Chondrocyte (in vitro differentiated cells): ENCODE data around the gene KCNIP2. TPM values are rescaled to one million over a fixed set of nuclear protein-coding genes. Genes with fewer than 3 reads are reported as not detected.
"Not testable (repeated sequence)": the region's sequence is repeated elsewhere in the genome, so short reads cannot be mapped to it uniquely, and the experiment has no call there.

Experiments
- DNase-seq: peaks from one replicate; pipeline ENCODE4 v3.0.0; 2021; ENCODE audit warnings: mixed read lengths, low spot score
- H3K27ac Mint-ChIP-seq: one replicate; pipeline ENCODE4 v1.8.0; 2021; ENCODE audit warnings: mild to moderate bottlenecking, moderate library complexity, mixed read lengths; ENCODE audit not compliant: unreplicated experiment
- H3K27me3 Mint-ChIP-seq: 2 replicates; pipeline ENCODE4 v1.8.0; 2021; ENCODE audit warnings: low read depth, mixed read lengths
- H3K36me3 Mint-ChIP-seq: 2 replicates; pipeline ENCODE4 v1.8.0; 2021; ENCODE audit warnings: low read depth, mixed read lengths
- H3K4me1 Mint-ChIP-seq: 2 replicates; pipeline ENCODE4 v1.8.0; 2021; ENCODE audit warnings: low read depth, mild to moderate bottlenecking, mixed read lengths
- H3K4me3 Mint-ChIP-seq: one replicate; pipeline ENCODE4 v1.8.0; 2021; ENCODE audit warnings: mild to moderate bottlenecking, moderate library complexity, mixed read lengths; ENCODE audit not compliant: unreplicated experiment
- H3K9me3 Mint-ChIP-seq: 2 replicates; pipeline ENCODE4 v1.8.0; 2021; ENCODE audit warnings: low read depth, mixed read lengths
- total RNA-seq: library from RNA; stranded (reverse); gene quantifications from 3 replicates; pipeline ENCODE4 v1.2.1, GENCODE V29; 2021
- TF ChIP-seq, protein P1 (sequence below): fragments of 200-600 bp; sonication (generic); IDR thresholded peaks from 2 replicates; pipeline ENCODE4 v1.5.0; 2021; ENCODE audit warnings: antibody characterized with exemption, mild to moderate bottlenecking, moderate library complexity

Gene KCNIP2
- total RNA-seq, 1 donor from 2014 or later = 1.9 TPM

DNA sequence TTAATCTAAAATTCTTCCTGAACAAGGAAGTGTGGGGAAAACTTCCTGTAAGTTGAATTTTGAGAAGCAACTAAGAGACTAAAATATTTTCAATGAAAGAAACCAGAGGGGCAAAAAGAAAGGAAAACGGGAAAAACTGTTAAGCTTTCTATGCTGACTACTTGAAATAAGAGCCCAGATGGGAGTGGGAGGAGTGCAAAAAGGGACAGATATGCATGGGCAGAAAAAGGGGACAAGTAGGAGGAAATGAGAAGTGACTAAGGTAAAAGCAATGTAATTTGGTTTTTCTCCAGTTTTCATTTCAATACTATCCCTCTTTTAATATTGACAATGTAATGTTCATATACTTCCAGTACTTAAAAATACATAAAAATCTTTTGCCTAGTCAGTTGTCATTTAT, 36.4 kb downstream of the KCNIP2 start:
- no peaks in the 10 kb centered on the region for H3K9me3 Mint-ChIP-seq
- TF ChIP-seq, protein P1, sequence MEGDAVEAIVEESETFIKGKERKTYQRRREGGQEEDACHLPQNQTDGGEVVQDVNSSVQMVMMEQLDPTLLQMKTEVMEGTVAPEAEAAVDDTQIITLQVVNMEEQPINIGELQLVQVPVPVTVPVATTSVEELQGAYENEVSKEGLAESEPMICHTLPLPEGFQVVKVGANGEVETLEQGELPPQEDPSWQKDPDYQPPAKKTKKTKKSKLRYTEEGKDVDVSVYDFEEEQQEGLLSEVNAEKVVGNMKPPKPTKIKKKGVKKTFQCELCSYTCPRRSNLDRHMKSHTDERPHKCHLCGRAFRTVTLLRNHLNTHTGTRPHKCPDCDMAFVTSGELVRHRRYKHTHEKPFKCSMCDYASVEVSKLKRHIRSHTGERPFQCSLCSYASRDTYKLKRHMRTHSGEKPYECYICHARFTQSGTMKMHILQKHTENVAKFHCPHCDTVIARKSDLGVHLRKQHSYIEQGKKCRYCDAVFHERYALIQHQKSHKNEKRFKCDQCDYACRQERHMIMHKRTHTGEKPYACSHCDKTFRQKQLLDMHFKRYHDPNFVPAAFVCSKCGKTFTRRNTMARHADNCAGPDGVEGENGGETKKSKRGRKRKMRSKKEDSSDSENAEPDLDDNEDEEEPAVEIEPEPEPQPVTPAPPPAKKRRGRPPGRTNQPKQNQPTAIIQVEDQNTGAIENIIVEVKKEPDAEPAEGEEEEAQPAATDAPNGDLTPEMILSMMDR = no peak
- H3K4me3 Mint-ChIP-seq = no peak overlapping the region
- H3K36me3 Mint-ChIP-seq = peaks cover 24% of the 10 kb centered on the region
- H3K27me3 Mint-ChIP-seq = no peaks in the 10 kb centered on the region
- H3K4me1 Mint-ChIP-seq = peaks cover 16% of the 10 kb centered on the region
- no peak for DNase-seq
- no peak overlapping the region for H3K27ac Mint-ChIP-seq

DNA sequence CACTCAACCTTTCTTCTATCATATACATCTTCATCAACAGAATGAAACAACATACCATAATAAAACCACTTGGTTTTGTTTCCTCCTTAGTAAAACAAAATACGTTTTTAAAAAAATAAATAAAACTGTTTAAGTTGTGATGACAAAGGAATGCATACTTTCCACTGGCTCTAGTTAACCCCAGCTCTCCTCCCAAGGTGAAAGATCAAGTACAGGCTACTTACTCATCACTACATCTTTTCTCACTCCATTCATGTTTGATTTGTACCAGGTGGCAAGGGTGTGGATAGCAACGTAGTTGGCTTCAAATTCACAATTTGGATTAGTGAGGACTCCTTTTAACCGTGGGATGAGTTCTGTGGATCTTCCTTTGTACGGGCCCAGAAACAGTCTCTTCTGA, 40.1 kb downstream of the KCNIP2 start:
- H3K4me1 Mint-ChIP-seq = peaks cover 8% of the 10 kb centered on the region

GRCh38 chr10:101797403-101798059, 46.1 kb downstream of the KCNIP2 start:
- no peak for DNase-seq
- TF ChIP-seq, protein P1 = no peak
- H3K36me3 Mint-ChIP-seq = peaks cover 54% of the 10 kb centered on the region
- H3K4me1 Mint-ChIP-seq = no peaks in the 10 kb centered on the region
- no peaks in the 10 kb centered on the region for H3K27me3 Mint-ChIP-seq
- no peak overlapping the region for H3K4me3 Mint-ChIP-seq
- no peak overlapping the region for H3K27ac Mint-ChIP-seq
- no peaks in the 10 kb centered on the region for H3K9me3 Mint-ChIP-seq

More for the DNA sequence above, 40.1 kb downstream of the KCNIP2 start:
- TF ChIP-seq, protein P1 = no peak
- Mint-ChIP-seq H3K27me3 (no peaks in the 10 kb centered on the region), H3K36me3 (peaks cover 41% of the 10 kb centered on the region), H3K27ac (no peak overlapping the region), H3K4me3 (no peak overlapping the region), H3K9me3 (no peaks in the 10 kb centered on the region)
- no peak for DNase-seq

DNA sequence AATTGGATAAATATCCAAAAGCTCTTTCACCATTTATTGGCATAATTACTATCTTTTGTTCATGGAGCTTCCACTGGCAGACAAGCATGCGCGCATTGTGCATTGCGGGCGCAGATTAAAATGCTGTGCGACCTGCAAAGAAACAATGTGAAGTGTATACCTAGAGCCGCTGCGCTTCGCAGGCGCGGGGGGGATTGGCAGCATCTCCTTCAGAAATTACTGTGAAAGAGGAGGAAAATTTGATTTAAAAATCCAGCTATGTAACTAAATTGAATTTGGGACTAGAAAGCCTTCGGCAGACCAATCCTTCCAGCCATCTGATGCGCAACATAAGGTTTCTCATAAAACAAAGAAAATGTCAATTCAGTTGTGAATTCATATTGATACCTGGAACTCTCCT, 50.1 kb downstream of the KCNIP2 start:
- no peaks in the 10 kb centered on the region for H3K9me3 Mint-ChIP-seq
- no peak overlapping the region for H3K27ac Mint-ChIP-seq
- H3K4me1 Mint-ChIP-seq = no peaks in the 10 kb centered on the region
- no peak for DNase-seq
- no peak overlapping the region for H3K4me3 Mint-ChIP-seq
- H3K36me3 Mint-ChIP-seq = peaks cover 39% of the 10 kb centered on the region
- no peaks in the 10 kb centered on the region for H3K27me3 Mint-ChIP-seq
- TF ChIP-seq, protein P1 = no peak

DNA sequence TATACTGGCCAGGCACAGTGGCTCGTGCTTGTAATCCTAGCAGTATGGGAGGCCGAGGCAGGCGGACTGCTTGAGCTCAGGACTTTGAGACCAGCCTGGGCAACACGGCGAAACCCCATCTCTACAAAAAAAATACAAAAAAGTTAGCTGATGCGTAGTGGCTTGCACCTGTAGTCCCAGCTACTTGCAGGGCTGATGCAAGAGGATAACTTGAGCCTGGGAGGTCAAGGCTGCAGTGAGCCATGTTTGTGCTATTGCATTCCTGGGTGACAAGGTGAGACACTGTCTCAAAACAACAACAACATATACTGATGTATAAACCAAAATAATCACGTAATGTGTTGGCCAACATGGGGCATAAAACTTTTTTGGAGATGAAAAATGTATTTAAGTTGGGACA, 53.9 kb downstream of the KCNIP2 start:
- no peak for DNase-seq
- Mint-ChIP-seq H3K4me3 (no peak overlapping the region), H3K27ac (no peak overlapping the region), H3K9me3 (no peaks in the 10 kb centered on the region), H3K36me3 (peaks cover 31% of the 10 kb centered on the region), H3K27me3 (no peaks in the 10 kb centered on the region), H3K4me1 (peaks cover 4% of the 10 kb centered on the region)
- TF ChIP-seq, protein P1 = no peak

GRCh38 chr10:101789231-101789630, 54.4 kb downstream of the KCNIP2 start:
- not testable (repeated sequence) for H3K27ac Mint-ChIP-seq, H3K27me3 Mint-ChIP-seq, H3K9me3 Mint-ChIP-seq

More at GRCh38 chr10:101789231-101789630, 54.4 kb downstream of the KCNIP2 start:
- not testable (repeated sequence) for DNase-seq, H3K4me1 Mint-ChIP-seq, H3K4me3 Mint-ChIP-seq
- H3K36me3 Mint-ChIP-seq = peaks cover 27% of the 10 kb centered on the region
